HL-60 (cell line): Measurements from ENCODE around the gene TSPO.

ENCODE experiments used
- GABPA ChIP-seq: IDR thresholded peaks from 2 replicates; pipeline ENCODE4 v1.6.1; 2012; ENCODE audit warnings: low read depth
- POLR2AphosphoS5 ChIP-seq: IDR thresholded peaks from 2 replicates; pipeline ENCODE4 v1.6.1; 2012; ENCODE audit warnings: low read depth
- TF ChIP-seq, protein P1 (sequence below): IDR thresholded peaks from one replicate; pipeline ENCODE4 v1.5.1; 2011; ENCODE audit warnings: low read length, control low read depth, inconsistent platforms; ENCODE audit not compliant: insufficient read depth
- TF ChIP-seq, protein P2 (sequence below): IDR thresholded peaks from 2 replicates; pipeline ENCODE4 v1.6.1; 2012; ENCODE audit warnings: low read depth; ENCODE audit not compliant: insufficient replicate concordance

DNA sequence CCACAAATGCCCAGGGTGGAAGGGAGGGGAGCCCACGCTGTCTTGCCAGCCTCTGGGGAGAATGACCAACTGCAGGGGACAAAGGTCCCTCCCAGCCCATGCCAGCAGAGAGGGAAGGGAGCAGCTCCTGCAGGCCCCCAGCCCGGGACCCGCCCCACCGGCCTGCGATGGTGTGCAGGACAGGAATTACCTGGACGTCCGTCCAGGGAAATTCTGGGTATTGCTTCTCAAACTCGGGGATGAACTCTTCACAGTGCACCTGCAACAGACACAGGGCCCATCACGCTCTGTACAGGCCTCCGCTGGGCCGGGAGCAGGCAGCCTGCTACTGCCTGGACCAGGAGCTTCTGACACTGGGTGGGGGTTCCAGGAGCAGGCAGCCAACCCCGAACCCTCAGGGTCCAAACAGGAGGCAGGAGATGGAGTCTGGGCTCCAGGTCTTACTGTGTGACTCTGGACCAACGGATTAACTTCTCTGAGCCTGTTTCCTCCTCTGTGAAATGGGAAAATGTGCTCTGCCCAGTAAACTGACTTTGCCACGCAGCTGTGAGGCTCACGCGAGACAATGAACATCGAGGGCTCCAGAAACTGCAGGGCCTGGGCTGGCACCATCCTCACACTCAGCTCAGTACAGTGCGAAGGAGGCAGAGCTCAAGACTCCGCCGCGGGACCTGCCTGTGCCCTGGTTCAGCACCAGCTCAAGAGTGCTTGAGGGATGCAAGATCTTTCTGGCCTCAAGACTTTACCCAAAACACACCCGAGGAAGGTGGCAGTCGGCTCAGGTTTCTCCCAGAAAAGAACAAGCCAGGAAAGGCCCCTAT, 18.2 kb downstream of the TSPO start:
- TF ChIP-seq, protein P1, sequence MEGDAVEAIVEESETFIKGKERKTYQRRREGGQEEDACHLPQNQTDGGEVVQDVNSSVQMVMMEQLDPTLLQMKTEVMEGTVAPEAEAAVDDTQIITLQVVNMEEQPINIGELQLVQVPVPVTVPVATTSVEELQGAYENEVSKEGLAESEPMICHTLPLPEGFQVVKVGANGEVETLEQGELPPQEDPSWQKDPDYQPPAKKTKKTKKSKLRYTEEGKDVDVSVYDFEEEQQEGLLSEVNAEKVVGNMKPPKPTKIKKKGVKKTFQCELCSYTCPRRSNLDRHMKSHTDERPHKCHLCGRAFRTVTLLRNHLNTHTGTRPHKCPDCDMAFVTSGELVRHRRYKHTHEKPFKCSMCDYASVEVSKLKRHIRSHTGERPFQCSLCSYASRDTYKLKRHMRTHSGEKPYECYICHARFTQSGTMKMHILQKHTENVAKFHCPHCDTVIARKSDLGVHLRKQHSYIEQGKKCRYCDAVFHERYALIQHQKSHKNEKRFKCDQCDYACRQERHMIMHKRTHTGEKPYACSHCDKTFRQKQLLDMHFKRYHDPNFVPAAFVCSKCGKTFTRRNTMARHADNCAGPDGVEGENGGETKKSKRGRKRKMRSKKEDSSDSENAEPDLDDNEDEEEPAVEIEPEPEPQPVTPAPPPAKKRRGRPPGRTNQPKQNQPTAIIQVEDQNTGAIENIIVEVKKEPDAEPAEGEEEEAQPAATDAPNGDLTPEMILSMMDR = no peak
- TF ChIP-seq POLR2AphosphoS5 (no peak), GABPA (no peak)
- TF ChIP-seq, protein P2, sequence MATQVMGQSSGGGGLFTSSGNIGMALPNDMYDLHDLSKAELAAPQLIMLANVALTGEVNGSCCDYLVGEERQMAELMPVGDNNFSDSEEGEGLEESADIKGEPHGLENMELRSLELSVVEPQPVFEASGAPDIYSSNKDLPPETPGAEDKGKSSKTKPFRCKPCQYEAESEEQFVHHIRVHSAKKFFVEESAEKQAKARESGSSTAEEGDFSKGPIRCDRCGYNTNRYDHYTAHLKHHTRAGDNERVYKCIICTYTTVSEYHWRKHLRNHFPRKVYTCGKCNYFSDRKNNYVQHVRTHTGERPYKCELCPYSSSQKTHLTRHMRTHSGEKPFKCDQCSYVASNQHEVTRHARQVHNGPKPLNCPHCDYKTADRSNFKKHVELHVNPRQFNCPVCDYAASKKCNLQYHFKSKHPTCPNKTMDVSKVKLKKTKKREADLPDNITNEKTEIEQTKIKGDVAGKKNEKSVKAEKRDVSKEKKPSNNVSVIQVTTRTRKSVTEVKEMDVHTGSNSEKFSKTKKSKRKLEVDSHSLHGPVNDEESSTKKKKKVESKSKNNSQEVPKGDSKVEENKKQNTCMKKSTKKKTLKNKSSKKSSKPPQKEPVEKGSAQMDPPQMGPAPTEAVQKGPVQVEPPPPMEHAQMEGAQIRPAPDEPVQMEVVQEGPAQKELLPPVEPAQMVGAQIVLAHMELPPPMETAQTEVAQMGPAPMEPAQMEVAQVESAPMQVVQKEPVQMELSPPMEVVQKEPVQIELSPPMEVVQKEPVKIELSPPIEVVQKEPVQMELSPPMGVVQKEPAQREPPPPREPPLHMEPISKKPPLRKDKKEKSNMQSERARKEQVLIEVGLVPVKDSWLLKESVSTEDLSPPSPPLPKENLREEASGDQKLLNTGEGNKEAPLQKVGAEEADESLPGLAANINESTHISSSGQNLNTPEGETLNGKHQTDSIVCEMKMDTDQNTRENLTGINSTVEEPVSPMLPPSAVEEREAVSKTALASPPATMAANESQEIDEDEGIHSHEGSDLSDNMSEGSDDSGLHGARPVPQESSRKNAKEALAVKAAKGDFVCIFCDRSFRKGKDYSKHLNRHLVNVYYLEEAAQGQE = no peak
